ENCODE measurements around the gene ADGRF5. TPM values are rescaled to one million over a fixed set of nuclear protein-coding genes. Genes with fewer than 3 reads are reported as not detected.
A peak's percentile ranks its signal among the peaks of the same experiment; 100 is the strongest.

Gene ADGRF5
- total and polyA plus RNA-seq, 2 experiments from 2014 or later = 0.70 to 2.0 TPM

- Histone ChIP-seq H3K4me3 (no peak overlapping the region), H4K20me1 (ENCODE audit: insufficient read depth, poor library complexity, severe bottlenecking) (no peaks in the 10 kb centered on the region), H2AFZ (no peak overlapping the region), H3K4me2 (peak overlapping the region; percentile 3), H3K27ac (peak overlapping the region; percentile 76), H3K36me3 (replicated peaks; ENCODE audit: insufficient read depth, low read depth) (no peaks in the 10 kb centered on the region), H3K9me2 (replicated peaks; ENCODE audit: insufficient read depth) (no peaks in the 10 kb centered on the region), H3K79me2 (no peaks in the 10 kb centered on the region), H3K27me3 (no peaks in the 10 kb centered on the region), H3K9me3 (ENCODE audit: low read depth) (no peaks in the 10 kb centered on the region), H3K4me1 (ENCODE audit: insufficient read depth) (peaks cover 27% of the 10 kb centered on the region)
- DNase-seq (ENCODE audit: low spot score) = peak; percentile 41
- TF ChIP-seq, protein P1, sequence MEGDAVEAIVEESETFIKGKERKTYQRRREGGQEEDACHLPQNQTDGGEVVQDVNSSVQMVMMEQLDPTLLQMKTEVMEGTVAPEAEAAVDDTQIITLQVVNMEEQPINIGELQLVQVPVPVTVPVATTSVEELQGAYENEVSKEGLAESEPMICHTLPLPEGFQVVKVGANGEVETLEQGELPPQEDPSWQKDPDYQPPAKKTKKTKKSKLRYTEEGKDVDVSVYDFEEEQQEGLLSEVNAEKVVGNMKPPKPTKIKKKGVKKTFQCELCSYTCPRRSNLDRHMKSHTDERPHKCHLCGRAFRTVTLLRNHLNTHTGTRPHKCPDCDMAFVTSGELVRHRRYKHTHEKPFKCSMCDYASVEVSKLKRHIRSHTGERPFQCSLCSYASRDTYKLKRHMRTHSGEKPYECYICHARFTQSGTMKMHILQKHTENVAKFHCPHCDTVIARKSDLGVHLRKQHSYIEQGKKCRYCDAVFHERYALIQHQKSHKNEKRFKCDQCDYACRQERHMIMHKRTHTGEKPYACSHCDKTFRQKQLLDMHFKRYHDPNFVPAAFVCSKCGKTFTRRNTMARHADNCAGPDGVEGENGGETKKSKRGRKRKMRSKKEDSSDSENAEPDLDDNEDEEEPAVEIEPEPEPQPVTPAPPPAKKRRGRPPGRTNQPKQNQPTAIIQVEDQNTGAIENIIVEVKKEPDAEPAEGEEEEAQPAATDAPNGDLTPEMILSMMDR (IDR thresholded peaks at IDR 0.05; ENCODE audit: poor library complexity) = no peak
- TF ChIP-seq EZH2 (IDR thresholded peaks at IDR 0.05; ENCODE audit: borderline replicate concordance) = no peak
- TF ChIP-seq EZH2phosphoT487 (IDR thresholded peaks at IDR 0.05; ENCODE audit: low read depth, severe bottlenecking, unreplicated experiment) = no peak
These were observed 27.3 kb downstream of the ADGRF5 start for GRCh38 chr6:46894433-46894832.

- no peak for DNase-seq (ENCODE audit: low spot score)
- H3K4me2 ChIP-seq = no peak overlapping the region
- 70% methylated on average over 1 of the region's 1 CpG for WGBS (ENCODE audit: low lambda C conversion rate, missing lambda C conversion rate)
These were observed 28.1 kb downstream of the ADGRF5 start for GRCh38 chr6:46893648-46894047.

GRCh38 chr6:46891252-46891795, 30.4 kb downstream of the ADGRF5 start:
- Histone ChIP-seq H3K27me3 (no peaks in the 10 kb centered on the region), H3K27ac (no peak overlapping the region), H3K36me3 (replicated peaks; ENCODE audit: insufficient read depth, low read depth) (no peaks in the 10 kb centered on the region), H3K9me2 (replicated peaks; ENCODE audit: insufficient read depth) (no peaks in the 10 kb centered on the region), H3K9me3 (ENCODE audit: low read depth) (no peaks in the 10 kb centered on the region), H3K79me2 (no peaks in the 10 kb centered on the region), H2AFZ (no peak overlapping the region), H3K4me2 (no peak overlapping the region), H3K4me1 (ENCODE audit: insufficient read depth) (peaks cover 27% of the 10 kb centered on the region), H4K20me1 (ENCODE audit: insufficient read depth, poor library complexity, severe bottlenecking) (no peaks in the 10 kb centered on the region), H3K4me3 (no peak overlapping the region)
- DNase-seq (ENCODE audit: low spot score) = no peak
- 42% methylated on average over 4 of the region's 4 CpGs for WGBS (ENCODE audit: low lambda C conversion rate, missing lambda C conversion rate)
- TF ChIP-seq, protein P1 (IDR thresholded peaks at IDR 0.05; ENCODE audit: poor library complexity) = no peak
- TF ChIP-seq EZH2 (IDR thresholded peaks at IDR 0.05; ENCODE audit: borderline replicate concordance) (no peak), EZH2phosphoT487 (IDR thresholded peaks at IDR 0.05; ENCODE audit: low read depth, severe bottlenecking, unreplicated experiment) (no peak)

More at GRCh38 chr6:46893648-46894047, 28.1 kb downstream of the ADGRF5 start:
- no peaks in the 10 kb centered on the region for H3K9me3 ChIP-seq (ENCODE audit: low read depth)
- no peaks in the 10 kb centered on the region for H3K27me3 ChIP-seq
- no peaks in the 10 kb centered on the region for H3K9me2 ChIP-seq (replicated peaks; ENCODE audit: insufficient read depth)
- no peak overlapping the region for H3K4me3 ChIP-seq
- peaks cover 27% of the 10 kb centered on the region for H3K4me1 ChIP-seq (ENCODE audit: insufficient read depth)
- H3K79me2 ChIP-seq = no peaks in the 10 kb centered on the region
- H4K20me1 ChIP-seq (ENCODE audit: insufficient read depth, poor library complexity, severe bottlenecking) = no peaks in the 10 kb centered on the region
- no peak overlapping the region for H2AFZ ChIP-seq
- TF ChIP-seq EZH2phosphoT487 (IDR thresholded peaks at IDR 0.05; ENCODE audit: low read depth, severe bottlenecking, unreplicated experiment) = no peak
- TF ChIP-seq EZH2 (IDR thresholded peaks at IDR 0.05; ENCODE audit: borderline replicate concordance) = no peak
- TF ChIP-seq, protein P1 (IDR thresholded peaks at IDR 0.05; ENCODE audit: poor library complexity) = no peak
- no peaks in the 10 kb centered on the region for H3K36me3 ChIP-seq (replicated peaks; ENCODE audit: insufficient read depth, low read depth)
- H3K27ac ChIP-seq = peak overlapping the region; percentile 76

All from hepatocyte (in vitro differentiated cells).